HL-60 (cell line): ENCODE measurements around the gene MYO16.

ENCODE experiments used
- DNase-seq, 2 experiments: peaks; one replicate each; pipeline ENCODE4 v3.0.0-alpha.2; 2010 to 2020; ENCODE audit warnings: low read depth in 1 of 2, low spot score in 1 of 2
- H3K27ac ChIP-seq: fragments of 250-450 bp; sonication (Bioruptor Pico); replicated peaks from 2 replicates; pipeline ENCODE4 v1.5.1; 2020; ENCODE audit warnings: mild to moderate bottlenecking, moderate library complexity
- H3K27me3 ChIP-seq: fragments of 250-450 bp; sonication (Bioruptor Pico); 2 replicates; pipeline ENCODE4 v1.5.1; 2021; ENCODE audit warnings: mild to moderate bottlenecking, moderate library complexity; ENCODE audit not compliant: insufficient read depth, poor library complexity, severe bottlenecking
- H3K4me3 ChIP-seq: replicated peaks from 2 replicates; pipeline ENCODE4 v1.5.1; 2011; ENCODE audit warnings: mild to moderate bottlenecking, control low read depth, low read length; ENCODE audit not compliant: insufficient read depth
- GABPA ChIP-seq: IDR thresholded peaks from 2 replicates; pipeline ENCODE4 v1.6.1; 2012; ENCODE audit warnings: low read depth
- POLR2AphosphoS5 ChIP-seq: IDR thresholded peaks from 2 replicates; pipeline ENCODE4 v1.6.1; 2012; ENCODE audit warnings: low read depth
- SPI1 ChIP-seq: IDR thresholded peaks from 2 replicates; pipeline ENCODE4 v1.6.1; 2012; ENCODE audit warnings: low read depth, mild to moderate bottlenecking, borderline replicate concordance
- TF ChIP-seq, protein P1 (sequence below): IDR thresholded peaks from one replicate; pipeline ENCODE4 v1.5.1; 2011; ENCODE audit warnings: low read length, control low read depth, inconsistent platforms; ENCODE audit not compliant: insufficient read depth
- TF ChIP-seq, protein P2 (sequence below): IDR thresholded peaks from 2 replicates; pipeline ENCODE4 v1.6.1; 2012; ENCODE audit warnings: low read depth; ENCODE audit not compliant: insufficient replicate concordance

Gene MYO16

DNA sequence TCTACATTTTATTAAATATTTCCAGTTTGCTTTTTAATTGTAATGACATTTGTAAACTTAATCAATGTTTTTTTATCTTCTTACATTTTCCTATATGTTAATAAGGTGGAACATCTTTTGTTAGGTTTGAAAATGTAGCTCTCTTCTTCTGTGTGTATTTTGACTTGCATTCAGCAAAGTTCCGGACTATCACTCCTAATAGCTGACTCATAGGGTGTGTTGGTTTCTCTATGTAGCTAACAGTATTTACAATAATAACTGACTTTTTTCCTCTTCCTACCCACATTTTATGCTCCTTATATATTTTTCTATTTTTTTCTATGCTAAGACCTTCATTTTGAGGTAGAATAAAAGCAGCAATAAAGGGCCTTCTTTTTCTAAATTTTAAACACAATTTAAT lies 28.1 kb downstream of the MYO16 start:
- Histone ChIP-seq H3K27ac (no peak overlapping the region), H3K4me3 (no peak overlapping the region), H3K27me3 (no peaks in the 10 kb centered on the region)
- DNase-seq = no peak
- TF ChIP-seq SPI1 (no peak), POLR2AphosphoS5 (no peak), GABPA (no peak)
- TF ChIP-seq, protein P1, sequence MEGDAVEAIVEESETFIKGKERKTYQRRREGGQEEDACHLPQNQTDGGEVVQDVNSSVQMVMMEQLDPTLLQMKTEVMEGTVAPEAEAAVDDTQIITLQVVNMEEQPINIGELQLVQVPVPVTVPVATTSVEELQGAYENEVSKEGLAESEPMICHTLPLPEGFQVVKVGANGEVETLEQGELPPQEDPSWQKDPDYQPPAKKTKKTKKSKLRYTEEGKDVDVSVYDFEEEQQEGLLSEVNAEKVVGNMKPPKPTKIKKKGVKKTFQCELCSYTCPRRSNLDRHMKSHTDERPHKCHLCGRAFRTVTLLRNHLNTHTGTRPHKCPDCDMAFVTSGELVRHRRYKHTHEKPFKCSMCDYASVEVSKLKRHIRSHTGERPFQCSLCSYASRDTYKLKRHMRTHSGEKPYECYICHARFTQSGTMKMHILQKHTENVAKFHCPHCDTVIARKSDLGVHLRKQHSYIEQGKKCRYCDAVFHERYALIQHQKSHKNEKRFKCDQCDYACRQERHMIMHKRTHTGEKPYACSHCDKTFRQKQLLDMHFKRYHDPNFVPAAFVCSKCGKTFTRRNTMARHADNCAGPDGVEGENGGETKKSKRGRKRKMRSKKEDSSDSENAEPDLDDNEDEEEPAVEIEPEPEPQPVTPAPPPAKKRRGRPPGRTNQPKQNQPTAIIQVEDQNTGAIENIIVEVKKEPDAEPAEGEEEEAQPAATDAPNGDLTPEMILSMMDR = no peak
- TF ChIP-seq, protein P2, sequence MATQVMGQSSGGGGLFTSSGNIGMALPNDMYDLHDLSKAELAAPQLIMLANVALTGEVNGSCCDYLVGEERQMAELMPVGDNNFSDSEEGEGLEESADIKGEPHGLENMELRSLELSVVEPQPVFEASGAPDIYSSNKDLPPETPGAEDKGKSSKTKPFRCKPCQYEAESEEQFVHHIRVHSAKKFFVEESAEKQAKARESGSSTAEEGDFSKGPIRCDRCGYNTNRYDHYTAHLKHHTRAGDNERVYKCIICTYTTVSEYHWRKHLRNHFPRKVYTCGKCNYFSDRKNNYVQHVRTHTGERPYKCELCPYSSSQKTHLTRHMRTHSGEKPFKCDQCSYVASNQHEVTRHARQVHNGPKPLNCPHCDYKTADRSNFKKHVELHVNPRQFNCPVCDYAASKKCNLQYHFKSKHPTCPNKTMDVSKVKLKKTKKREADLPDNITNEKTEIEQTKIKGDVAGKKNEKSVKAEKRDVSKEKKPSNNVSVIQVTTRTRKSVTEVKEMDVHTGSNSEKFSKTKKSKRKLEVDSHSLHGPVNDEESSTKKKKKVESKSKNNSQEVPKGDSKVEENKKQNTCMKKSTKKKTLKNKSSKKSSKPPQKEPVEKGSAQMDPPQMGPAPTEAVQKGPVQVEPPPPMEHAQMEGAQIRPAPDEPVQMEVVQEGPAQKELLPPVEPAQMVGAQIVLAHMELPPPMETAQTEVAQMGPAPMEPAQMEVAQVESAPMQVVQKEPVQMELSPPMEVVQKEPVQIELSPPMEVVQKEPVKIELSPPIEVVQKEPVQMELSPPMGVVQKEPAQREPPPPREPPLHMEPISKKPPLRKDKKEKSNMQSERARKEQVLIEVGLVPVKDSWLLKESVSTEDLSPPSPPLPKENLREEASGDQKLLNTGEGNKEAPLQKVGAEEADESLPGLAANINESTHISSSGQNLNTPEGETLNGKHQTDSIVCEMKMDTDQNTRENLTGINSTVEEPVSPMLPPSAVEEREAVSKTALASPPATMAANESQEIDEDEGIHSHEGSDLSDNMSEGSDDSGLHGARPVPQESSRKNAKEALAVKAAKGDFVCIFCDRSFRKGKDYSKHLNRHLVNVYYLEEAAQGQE = no peak

DNA sequence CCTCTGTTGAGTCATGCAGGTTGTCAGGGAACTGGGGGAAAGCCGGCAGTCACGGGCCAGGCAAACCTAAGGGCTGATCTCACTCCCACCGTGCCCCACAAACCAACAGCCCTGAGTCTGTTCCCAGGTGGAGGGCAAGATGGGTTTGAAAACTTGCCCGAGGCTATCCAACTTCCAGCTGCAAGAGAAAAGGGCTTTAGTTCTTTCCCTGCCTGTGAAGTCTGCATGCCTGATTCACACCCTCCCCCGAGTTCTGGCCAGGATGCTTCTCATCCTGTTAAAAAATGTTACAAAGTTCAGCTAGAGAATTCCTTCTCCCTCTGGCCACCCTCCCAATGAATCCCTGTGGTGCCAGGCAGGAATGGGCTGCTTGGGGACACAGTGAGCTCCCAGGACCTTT lies 33.1 kb downstream of the MYO16 start:
- H3K27me3 ChIP-seq = no peaks in the 10 kb centered on the region
- DNase-seq = no peak
- no peak overlapping the region for H3K27ac ChIP-seq
- no peak overlapping the region for H3K4me3 ChIP-seq
- TF ChIP-seq, protein P2 = no peak
- no peak for TF ChIP-seq SPI1
- TF ChIP-seq, protein P1 = no peak

DNA sequence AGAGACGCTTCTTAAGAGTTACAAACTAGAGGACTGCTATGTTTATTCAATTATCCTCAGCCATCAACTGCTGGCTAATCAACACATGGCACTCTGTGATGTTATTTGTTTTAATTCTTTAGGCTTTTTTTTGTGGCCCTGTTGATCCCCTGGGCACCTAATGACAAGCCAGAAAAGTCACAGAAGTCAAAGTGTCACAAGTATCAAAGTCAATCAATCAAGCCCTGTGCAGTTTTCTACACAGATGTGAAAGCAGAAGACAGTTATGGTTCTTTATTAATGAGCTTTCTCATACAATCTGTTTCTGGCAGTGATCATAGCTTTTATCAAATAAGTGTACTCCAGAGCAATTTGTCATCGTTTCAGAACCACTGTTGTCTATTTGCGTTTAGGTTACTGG lies 34.3 kb downstream of the MYO16 start:
- Histone ChIP-seq H3K4me3 (no peak overlapping the region), H3K27me3 (no peaks in the 10 kb centered on the region), H3K27ac (no peak overlapping the region)
- TF ChIP-seq, protein P1 = no peak
- TF ChIP-seq POLR2AphosphoS5 = no peak
- DNase-seq = no peak

DNA sequence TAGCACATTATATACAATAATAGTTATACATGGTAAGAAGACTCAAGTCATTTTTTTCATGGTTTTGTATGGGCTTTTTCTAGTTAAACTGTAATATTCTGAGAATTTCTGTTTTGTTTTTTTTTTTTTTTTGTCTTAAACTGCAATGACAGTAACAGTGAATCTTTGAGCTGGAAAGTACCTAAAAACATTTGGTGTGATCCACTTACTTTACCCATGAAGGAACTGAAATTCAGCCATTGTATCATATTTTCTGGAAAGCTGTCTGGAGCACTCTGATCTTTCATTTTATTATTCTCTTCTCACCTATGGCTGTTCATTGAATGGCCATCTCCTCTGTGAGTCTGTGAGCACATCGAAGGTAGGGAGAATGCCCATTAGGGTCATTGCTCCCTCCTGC lies 37.8 kb downstream of the MYO16 start:
- Histone ChIP-seq H3K27me3 (no peaks in the 10 kb centered on the region), H3K4me3 (no peak overlapping the region), H3K27ac (no peak overlapping the region)
- DNase-seq = no peak
- no peak for TF ChIP-seq POLR2AphosphoS5
- no peak for TF ChIP-seq SPI1
- no peak for TF ChIP-seq GABPA
- TF ChIP-seq, protein P1 = no peak
- TF ChIP-seq, protein P2 = no peak
